Measurements from ENCODE around the gene CPT2. TPM values are rescaled to one million over a fixed set of nuclear protein-coding genes. Genes with fewer than 3 reads are reported as not detected.

The CPT2 gene
- polyA plus RNA-seq, 1 of the 3 experiments (the other 2 are of a cell fraction): 18.6 TPM

DNA sequence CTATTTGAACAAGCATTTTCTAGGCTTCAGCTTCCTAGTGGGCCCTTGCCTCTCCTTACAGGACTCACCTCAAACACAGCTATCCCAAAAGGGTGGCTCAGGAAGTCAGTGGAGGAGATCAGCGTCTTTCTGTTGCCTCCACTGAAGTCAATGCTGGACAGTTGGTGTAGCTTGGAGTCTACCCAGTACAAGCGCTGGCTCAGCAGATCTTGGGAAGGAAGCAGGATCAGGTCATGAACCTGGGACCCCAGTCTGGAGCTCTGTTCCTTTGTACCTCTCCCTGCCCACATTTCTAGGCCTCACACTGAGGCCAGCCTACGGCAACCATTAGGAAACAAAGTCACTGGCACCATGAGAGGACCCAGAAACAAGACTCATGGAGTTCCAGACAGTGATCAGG is 65.4 kb downstream of the CPT2 start:
- H3K4me2 ChIP-seq: no peak overlapping the region
- H3F3A ChIP-seq (replicated peaks; ENCODE audit: insufficient read depth): no peaks in the 10 kb centered on the region
- peaks cover 17 to 65% of the 10 kb centered on the region in 2 experiments for H3K36me3 ChIP-seq (replicated peaks in 1 of 2; ENCODE audit: control insufficient read depth in 1 of 2, insufficient read depth in 2 of 2, low read length in 1 of 2)
- H3K4me3 ChIP-seq (ENCODE audit: low read depth in 2 of 2, low read length in 1 of 2): no peak overlapping the region
- H2AFZ ChIP-seq (ENCODE audit: low read depth): no peak overlapping the region
- H3K27ac ChIP-seq (ENCODE audit: low read depth in 2 of 2, low read length in 1 of 2): no peak overlapping the region
- no peaks in the 10 kb centered on the region for H3K79me2 ChIP-seq (ENCODE audit: insufficient read depth)
- no peaks in the 10 kb centered on the region for H3K27me3 ChIP-seq (ENCODE audit: insufficient read depth)
- no peak overlapping the region for H3K9ac ChIP-seq
- peaks cover 0 to 3% of the 10 kb centered on the region in 2 experiments; a peak in 1 of 4 replicates for H3K4me1 ChIP-seq (ENCODE audit: control insufficient read depth in 1 of 2, insufficient read depth in 2 of 2, low read depth in 1 of 2, low read length in 1 of 2)
- H4K20me1 ChIP-seq (ENCODE audit: insufficient read depth): no peaks in the 10 kb centered on the region
- 95% methylated on average over 2 of the region's 3 CpGs for WGBS (ENCODE audit: low lambda C conversion rate)
- CTCF ChIA-PET: interaction anchor here (0.8 to 4.7 kb wide), 3 partner anchors 15 to 134 kb away, joined by 3 to 35 read pairs (median 7); no protein-coding TSS in a partner anchor
- POLR2A ChIA-PET: no interaction called here
- DNase-seq: no peak
- H3K9me2 ChIP-seq: no peaks in the 10 kb centered on the region
- no peak for TF ChIP-seq NFIC (IDR thresholded peaks at IDR 0.05; ENCODE audit: borderline replicate concordance)
- no peak for TF ChIP-seq USF1 (IDR thresholded peaks at IDR 0.05; ENCODE audit: borderline replicate concordance, low read depth)
- no peak for TF ChIP-seq TAF1 (IDR thresholded peaks at IDR 0.05; ENCODE audit: borderline replicate concordance, low read depth, low read length)
- no peak for TF ChIP-seq TEAD4 (IDR thresholded peaks at IDR 0.05; ENCODE audit: borderline replicate concordance, insufficient read depth)
- no peak for TF ChIP-seq FOSL2 (IDR thresholded peaks at IDR 0.05; ENCODE audit: borderline replicate concordance, low read depth)
- no peak for TF ChIP-seq YY1 (IDR thresholded peaks at IDR 0.05; ENCODE audit: low read depth)
- no peak for TF ChIP-seq GATA2 (CRISPR knock-in tag; IDR thresholded peaks at IDR 0.05)
- no peak for TF ChIP-seq EZH2phosphoT487 (IDR thresholded peaks at IDR 0.05; ENCODE audit: borderline replicate concordance, low read depth)
- TF ChIP-seq SIN3A (IDR thresholded peaks at IDR 0.05; ENCODE audit: borderline replicate concordance, low read depth, low read length): no peak
- TF ChIP-seq SMC3 (IDR thresholded peaks at IDR 0.05; ENCODE audit: low read depth, low read length): no peak
- TF ChIP-seq TCF12 (IDR thresholded peaks at IDR 0.05): no peak
- TF ChIP-seq RCOR1 (IDR thresholded peaks at IDR 0.05; ENCODE audit: low read length): no peak
- TF ChIP-seq MEF2A (IDR thresholded peaks at IDR 0.05; ENCODE audit: borderline replicate concordance, low read depth): no peak
- no peak for TF ChIP-seq MXI1 (IDR thresholded peaks at IDR 0.05; ENCODE audit: low read depth, low read length)
- no peaks in the 10 kb centered on the region for H3K9me3 ChIP-seq

Other genes with a start within 250 kb of the CPT2 start
- gene PODN, start 134.6 kb upstream of the CPT2 start, polyA plus RNA-seq (2012; rRNA removed): 2.0 and 2.9 TPM in 2 replicates
- gene SLC1A7, start 54.2 kb upstream of the CPT2 start, polyA plus RNA-seq (2012; rRNA removed): not detected in 2 replicates
- gene CZIB, start 23.8 kb downstream of the CPT2 start, polyA plus RNA-seq (2012; rRNA removed): 69.0 and 77.0 TPM in 2 replicates
- gene MAGOH, start 41.7 kb downstream of the CPT2 start, polyA plus RNA-seq (2012; rRNA removed): 26.5 and 31.1 TPM in 2 replicates
- gene LRP8, start 131.2 kb downstream of the CPT2 start, polyA plus RNA-seq (2012; rRNA removed): 19.9 and 24.9 TPM in 2 replicates

Measured in SK-N-SH (cell line).